Ovary (tissue), 9 donors: ENCODE data around the gene FGR. TPM values are rescaled to one million over a fixed set of nuclear protein-coding genes. Genes with fewer than 3 reads are reported as not detected.
A peak's percentile ranks its signal among the peaks of the same experiment; 100 is the strongest.

Experiments used
- DNase-seq, 5 donors: peaks; one replicate each; pipeline ENCODE4 v3.0.0-alpha.2; 2019 to 2020
- H3K27ac ChIP-seq, 2 donors: fragments of 200-600 bp; one replicate each; pipeline versions ENCODE4 v1.5.1 to v1.8.0; 2019 to 2022
- H3K27me3 ChIP-seq: fragments of 200-600 bp; one replicate; pipeline ENCODE4 v1.8.0; 2022
- H3K36me3 ChIP-seq: fragments of 200-600 bp; sonication (generic); one replicate; pipeline ENCODE4 v1.5.1; 2019
- H3K4me1 ChIP-seq: one replicate; pipeline ENCODE4 v1.8.1; 2013; ENCODE audit warnings: mild to moderate bottlenecking, moderate library complexity; ENCODE audit not compliant: insufficient read depth
- H3K4me3 ChIP-seq: fragments of 200-600 bp; sonication (generic); one replicate; pipeline ENCODE4 v1.5.1; 2017
- H3K9me3 ChIP-seq, 2 donors: fragments of 200-600 bp in 1 of 2; sonication (generic) in 1 of 2; one replicate each; pipeline versions ENCODE4 v1.5.1 to v1.8.1; 2013 to 2019; ENCODE audit warnings: mild to moderate bottlenecking in 1 of 2, moderate library complexity in 1 of 2
- CTCF ChIP-seq, 3 donors: fragments of 450-650 bp in 2 of 3; fragments of 200-600 bp in 1 of 3; IDR thresholded peaks; one replicate each; pipeline versions ENCODE4 v1.5.1 to v1.8.0; 2016 to 2022; ENCODE audit warnings: antibody characterized with exemption in 3 of 3, mild to moderate bottlenecking in 1 of 3
- EP300 ChIP-seq: sonication (generic); formaldehyde crosslinking; IDR thresholded peaks from one replicate; pipeline ENCODE4 v1.6.1; 2017; ENCODE audit warnings: antibody characterized with exemption
- POLR2A ChIP-seq: fragments of 450-650 bp; IDR thresholded peaks from one replicate; pipeline ENCODE4 v1.6.1; 2017; ENCODE audit warnings: antibody characterized with exemption, mild to moderate bottlenecking, moderate library complexity
- WGBS, 3 donors: extraction: QIAGEN DNeasy Blood & Tissue Kit in 1 of 3; methylation state at CpG; one replicate each; pipeline versions ENCODE4 v1.1.5 to v1.1.7; 2013 to 2017; 5-methylcytosine and 5-hydroxymethylcytosine counted together
- intact Hi-C, 4 donors: fragments of 100-400 bp; cut with DNase I; formaldehyde crosslinking; loops; one replicate each; pipeline versions ENCODE4 v1.11.0 to v1.15.1; 2022 to 2023
- polyA plus RNA-seq, 2 donors: library from polyadenylated mRNA; stranded (reverse); fragments of 200-250 nt in 1 of 2; fragments of 350-450 nt in 1 of 2; fragmentation: Illumina TruSeq in 1 of 2; extraction: RNeasy Lipid Tissue Mini Kit (QIAGEN cat#74804) in 1 of 2; gene quantifications; one replicate each; pipeline ENCODE4 v1.2.3, GENCODE V29; 2013 to 2014
- total RNA-seq, 7 donors: library from RNA; depleted of rRNA in 2 of 7; stranded (reverse); fragments of >200 nt in 2 of 7; fragmentation: NEBNext Ultra II Directional in 3 of 7; extraction: Animal tissue kit (Norgen Biotek cat#: 25700) in 3 of 7; gene quantifications; one replicate each; pipeline versions ENCODE4 v1.1.0 to v1.2.4, GENCODE V29; 2016 to 2023
- donor health status: DM: no; HTN: no; CAD: no; lungs with moderate emphysema.
- donor health status: DM: no; HTN: no; CAD: no.
- donor health status: Bipolar disorder and iron deficiency.
- donor health status: DM: yes; HTN: yes; CAD: no.
- donor health status: DM: no; HTN: no; CAD: no.
- donor health status: DM: yes; HTN: yes; CAD: no.

FGR gene
- total and polyA plus RNA-seq, 9 donors, result 1.1 to 14.1 (median 4.2) TPM

GRCh38 chr1:27601771-27602461, 33.1 kb downstream of the FGR start:
- H3K27me3 ChIP-seq, result no peaks in the 10 kb centered on the region
- no peaks in the 10 kb centered on the region for H3K9me3 ChIP-seq
- peak in 4 of 5 donors; percentile 58 to 73 (median 71) for DNase-seq
- peak overlapping the region; percentile 86 to 92 for H3K27ac ChIP-seq
- H3K4me3 ChIP-seq, result peak overlapping the region; percentile 75
- WGBS, 3 donors, result 3 to 5% (median 4%) methylated on average over 19 to 23 of the region's 23 CpGs
- no peaks in the 10 kb centered on the region for H3K36me3 ChIP-seq
- intact Hi-C loops, result loop anchor here (2.0 to 10.0 kb wide), 7 partner anchors 35 to 185 kb away; partner anchors contain the start of gene WASF2 (in 1 of the 4)
- no peak for TF ChIP-seq CTCF (IDR thresholded peaks at IDR 0.05)
- H3K4me1 ChIP-seq, result peaks cover 29% of the 10 kb centered on the region

GRCh38 chr1:27601321-27601770, 33.6 kb downstream of the FGR start:
- Histone ChIP-seq H3K27me3 (no peaks in the 10 kb centered on the region), H3K36me3 (no peaks in the 10 kb centered on the region), H3K4me3 (peak overlapping the region; percentile 75), H3K9me3 (no peaks in the 10 kb centered on the region), H3K27ac (peak overlapping the region; percentile 86 to 92), H3K4me1 (peaks cover 35% of the 10 kb centered on the region)
- TF ChIP-seq CTCF (IDR thresholded peaks at IDR 0.05), result no peak
- no peak for TF ChIP-seq EP300
- no peak for TF ChIP-seq POLR2A
- intact Hi-C loops, result loop anchor here (5.0 to 10.0 kb wide), 6 partner anchors 34 to 184 kb away; partner anchors contain the start of gene WASF2 (in 1 of the 4)
- no peak for DNase-seq

GRCh38 chr1:27600498-27601175, 34.3 kb downstream of the FGR start:
- Histone ChIP-seq H3K27me3 (no peaks in the 10 kb centered on the region), H3K27ac (peak overlapping the region; percentile 86 to 92), H3K4me3 (no peak overlapping the region), H3K9me3 (no peaks in the 10 kb centered on the region), H3K36me3 (no peaks in the 10 kb centered on the region), H3K4me1 (peaks cover 41% of the 10 kb centered on the region)
- intact Hi-C loops, result loop anchor here (5.0 to 10.0 kb wide), 6 partner anchors 33 to 183 kb away; partner anchors contain the start of gene WASF2 (in 1 of the 4)
- WGBS, 3 donors, result 29 to 31% (median 31%) methylated on average over 3 of the region's 3 CpGs
- peak in 1 of 3 donors; percentile 26 for TF ChIP-seq CTCF (IDR thresholded peaks at IDR 0.05)
- TF ChIP-seq EP300, result no peak
- peak in 2 of 5 donors; percentile 54 to 56 for DNase-seq

GRCh38 chr1:27599605-27600497, 35.1 kb downstream of the FGR start:
- intact Hi-C loops, result loop anchor here (5.0 to 10.0 kb wide), 6 partner anchors 33 to 183 kb away; partner anchors contain the start of gene WASF2 (in 1 of the 4)
- DNase-seq, result peak in 3 of 5 donors; percentile 56 to 63 (median 58)
- peaks cover 45% of the 10 kb centered on the region for H3K4me1 ChIP-seq
- H3K27me3 ChIP-seq, result no peaks in the 10 kb centered on the region
- peak overlapping the region; percentile 9 for H3K4me3 ChIP-seq
- TF ChIP-seq CTCF (IDR thresholded peaks at IDR 0.05) (no peak), EP300 (no peak), POLR2A (no peak)
- no peaks in the 10 kb centered on the region for H3K36me3 ChIP-seq
- WGBS, 3 donors, result 16 to 26% (median 21%) methylated on average over 9 of the region's 9 CpGs
- H3K9me3 ChIP-seq, result no peaks in the 10 kb centered on the region
- H3K27ac ChIP-seq, result peak overlapping the region; percentile 71 to 86
